GM19397 (cell line): Measurements from ENCODE around the gene SPARCL1.
"Not testable (repeated sequence)": the region's sequence is repeated elsewhere in the genome, so short reads cannot be mapped to it uniquely, and the experiment has no call there.

Experiments
- ATAC-seq: cut with Tn5 transposase; IDR thresholded peaks from one replicate; pipeline ENCODE4 v1.9.1; 2021; ENCODE audit warnings: mild to moderate bottlenecking, moderate library complexity; ENCODE audit not compliant: unreplicated experiment

Gene SPARCL1

GRCh38 chr4:87451537-87451936 is 77.6 kb downstream of the SPARCL1 start:
- ATAC-seq = no peak

GRCh38 chr4:87446375-87446774 is 82.8 kb downstream of the SPARCL1 start:
- ATAC-seq = not testable (repeated sequence)

- no peak for ATAC-seq
These were observed 83.2 kb downstream of the SPARCL1 start for GRCh38 chr4:87445964-87446363.

- no peak for ATAC-seq
These were observed 84.4 kb downstream of the SPARCL1 start for GRCh38 chr4:87444741-87445140.

GRCh38 chr4:87442889-87443288 is 86.3 kb downstream of the SPARCL1 start:
- ATAC-seq = no peak

- no peak for ATAC-seq
These were observed 95.8 kb downstream of the SPARCL1 start for GRCh38 chr4:87433342-87433741.

GRCh38 chr4:87430038-87430437 is 99.1 kb downstream of the SPARCL1 start:
- no peak for ATAC-seq

GRCh38 chr4:87428979-87429378 is 100.2 kb downstream of the SPARCL1 start:
- no peak for ATAC-seq

GRCh38 chr4:87427518-87427868 is 101.7 kb downstream of the SPARCL1 start:
- no peak for ATAC-seq

GRCh38 chr4:87426865-87427517 is 102.2 kb downstream of the SPARCL1 start:
- ATAC-seq = no peak

GRCh38 chr4:87425711-87426110 is 103.5 kb downstream of the SPARCL1 start:
- no peak for ATAC-seq

- not testable (repeated sequence) for ATAC-seq
These were observed 105.1 kb downstream of the SPARCL1 start for GRCh38 chr4:87424099-87424543.
